Activated CD4-positive, alpha-beta memory T cell treated with anti-CD3 and anti-CD28 coated beads for 36 hours (primary cell): ENCODE results near the gene UBE2U. TPM values are rescaled to one million over a fixed set of nuclear protein-coding genes. Genes with fewer than 3 reads are reported as not detected.

Experiments
- CTCF ChIA-PET: fragments of 350-600 bp; sonication (Branson Sonifier 250); formaldehyde crosslinking; loops from one replicate; lab custom pipeline; 2021; ENCODE audit warnings: antibody characterized with exemption, inconsistent platforms; lab: Charles Lee
- POLR2A ChIA-PET: fragments of 350-600 bp; sonication (Branson Sonifier 250); formaldehyde crosslinking; loops from one replicate; lab custom pipeline; 2021; ENCODE audit warnings: antibody characterized with exemption; lab: Charles Lee
- DNase-seq: peaks from one replicate; pipeline ENCODE4 v3.0.0-alpha.2; 2020
- H3K27ac Mint-ChIP-seq: one replicate; pipeline ENCODE4 v1.8.0; 2021; ENCODE audit warnings: mixed read lengths
- H3K27me3 Mint-ChIP-seq: one replicate; pipeline ENCODE4 v1.8.0; 2021; ENCODE audit warnings: mixed read lengths
- H3K36me3 Mint-ChIP-seq: one replicate; pipeline ENCODE4 v1.8.0; 2021; ENCODE audit warnings: mixed read lengths
- H3K4me1 Mint-ChIP-seq: one replicate; pipeline ENCODE4 v1.8.0; 2021; ENCODE audit warnings: low read depth, mixed read lengths
- H3K4me3 Mint-ChIP-seq: one replicate; pipeline ENCODE4 v1.8.0; 2021; ENCODE audit warnings: mild to moderate bottlenecking, mixed read lengths
- H3K9me3 Mint-ChIP-seq: one replicate; pipeline ENCODE4 v1.8.0; 2021; ENCODE audit warnings: mixed read lengths
- intact Hi-C: fragments of 100-400 bp; cut with micrococcal nuclease; formaldehyde crosslinking; loops from one replicate; pipeline ENCODE4 v1.15.1; 2023
- total RNA-seq, 2 experiments: library from RNA; stranded (reverse); gene quantifications; one replicate each; pipeline ENCODE4 v1.2.3, GENCODE V29; 2021

The UBE2U gene
- not detected for total RNA-seq

- H3K9me3 Mint-ChIP-seq: no peaks in the 10 kb centered on the region
- no peak for DNase-seq
- no peak within 1 kb of the TSS for H3K27ac Mint-ChIP-seq
- ChIA-PET POLR2A (no interaction called here), CTCF (no interaction called here)
- no peaks in the 10 kb centered on the region for H3K36me3 Mint-ChIP-seq
- intact Hi-C loops: no loop called here
- peaks cover 3% of the 10 kb centered on the region for H3K27me3 Mint-ChIP-seq
- peaks cover 1% of the 10 kb centered on the region for H3K4me1 Mint-ChIP-seq
- no peak within 1 kb of the TSS for H3K4me3 Mint-ChIP-seq
Measured at GRCh38 chr1:64203420-64203819, at the start of gene UBE2U. TSS of gene UBE2U (plus strand) at chr1:64203623. CDS start at chr1:64204051, 428 bp downstream.

DNA sequence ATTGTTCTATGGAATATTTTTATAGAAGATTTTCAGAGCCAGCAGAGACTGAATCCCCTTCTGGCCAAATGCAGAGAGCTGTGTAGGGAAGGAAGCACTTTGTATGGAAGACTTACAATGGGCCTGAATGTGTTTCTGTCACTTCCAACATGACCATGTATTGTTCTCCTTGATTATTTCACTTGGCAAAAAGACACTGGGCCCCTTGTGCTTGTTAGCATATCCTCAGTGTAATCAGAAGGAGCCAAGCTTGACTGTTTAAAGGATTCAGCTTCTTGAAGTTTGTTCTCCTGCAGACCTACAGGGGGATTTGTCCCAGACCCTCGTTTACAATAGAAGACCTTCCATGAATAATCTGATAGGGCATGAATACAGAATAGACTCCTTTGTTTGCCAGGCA lies 48.1 kb upstream of the UBE2U start:
- Mint-ChIP-seq H3K4me3 (no peak overlapping the region), H3K9me3 (no peaks in the 10 kb centered on the region), H3K27ac (no peak overlapping the region), H3K27me3 (peaks cover 12% of the 10 kb centered on the region), H3K36me3 (no peaks in the 10 kb centered on the region), H3K4me1 (no peaks in the 10 kb centered on the region)
- intact Hi-C loops: no loop called here
- DNase-seq: no peak
- CTCF ChIA-PET: no interaction called here
- POLR2A ChIA-PET: no interaction called here

- no peak for DNase-seq
- POLR2A ChIA-PET: no interaction called here
- Mint-ChIP-seq H3K4me3 (no peak overlapping the region), H3K27me3 (peaks cover 12% of the 10 kb centered on the region), H3K27ac (no peak overlapping the region), H3K36me3 (no peaks in the 10 kb centered on the region), H3K9me3 (no peaks in the 10 kb centered on the region), H3K4me1 (no peaks in the 10 kb centered on the region)
- CTCF ChIA-PET: interaction anchor here (1.0 to 1.1 kb wide), 2 partner anchors 24 to 28 kb away, joined by 3 read pairs; no protein-coding TSS in a partner anchor
- intact Hi-C loops: no loop called here
Measured at GRCh38 chr1:64161357-64161941, 42.0 kb upstream of the UBE2U start.

DNA sequence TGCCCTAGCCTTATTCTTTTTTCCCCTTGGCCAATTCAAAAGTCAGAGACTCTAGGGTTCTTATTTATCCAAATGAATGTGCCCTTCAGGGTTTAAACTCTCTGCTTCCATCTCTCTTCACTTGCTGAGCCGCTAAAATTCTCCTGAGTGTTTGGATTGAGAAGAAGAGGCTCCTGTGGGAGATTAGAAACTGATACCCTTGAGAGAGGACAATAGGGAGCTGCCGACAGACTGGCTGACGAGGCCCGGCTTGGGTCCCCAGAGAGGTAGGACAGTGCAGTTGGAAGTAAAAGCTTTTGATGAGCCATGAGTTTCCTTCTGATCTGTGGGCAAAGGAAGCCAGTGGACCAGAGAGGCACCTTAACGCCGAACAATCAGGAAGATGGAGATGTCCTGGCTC lies 41.3 kb upstream of the UBE2U start:
- Mint-ChIP-seq H3K4me1 (no peaks in the 10 kb centered on the region), H3K36me3 (no peaks in the 10 kb centered on the region), H3K27me3 (peaks cover 13% of the 10 kb centered on the region), H3K4me3 (no peak overlapping the region), H3K9me3 (no peaks in the 10 kb centered on the region), H3K27ac (no peak overlapping the region)
- DNase-seq: no peak
- intact Hi-C loops: no loop called here
- ChIA-PET POLR2A (no interaction called here), CTCF (interaction anchor here (1.1 kb wide), 1 partner anchor 25 kb away, joined by 3 read pairs; no protein-coding TSS in a partner anchor)

DNA sequence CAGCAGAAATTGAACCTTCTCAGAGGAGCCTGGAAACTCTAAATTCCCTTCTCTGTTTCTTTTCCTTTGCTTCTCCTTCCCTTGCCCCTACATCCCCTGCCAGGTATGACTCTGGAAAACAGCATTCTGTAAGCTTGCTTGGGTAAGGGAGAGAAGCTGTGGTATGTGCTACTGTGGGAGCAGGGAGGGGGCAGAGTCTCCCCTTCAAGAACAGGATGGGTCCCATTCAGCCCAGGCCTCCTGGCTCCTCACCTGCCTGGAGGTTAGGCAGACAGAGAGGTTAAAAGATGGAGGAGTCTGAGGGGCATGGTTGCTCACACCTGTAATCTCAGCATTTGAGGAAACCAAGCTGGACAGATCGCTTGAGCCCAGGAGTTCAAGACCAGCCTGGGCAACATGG lies 40.6 kb upstream of the UBE2U start:
- ChIA-PET POLR2A (no interaction called here), CTCF (interaction anchor here (1.1 kb wide), 1 partner anchor 26 kb away, joined by 3 read pairs; no protein-coding TSS in a partner anchor)
- intact Hi-C loops: no loop called here
- Mint-ChIP-seq H3K4me1 (no peaks in the 10 kb centered on the region), H3K27ac (no peak overlapping the region), H3K4me3 (no peak overlapping the region), H3K9me3 (no peaks in the 10 kb centered on the region), H3K27me3 (peaks cover 13% of the 10 kb centered on the region), H3K36me3 (no peaks in the 10 kb centered on the region)
- DNase-seq: no peak

DNA sequence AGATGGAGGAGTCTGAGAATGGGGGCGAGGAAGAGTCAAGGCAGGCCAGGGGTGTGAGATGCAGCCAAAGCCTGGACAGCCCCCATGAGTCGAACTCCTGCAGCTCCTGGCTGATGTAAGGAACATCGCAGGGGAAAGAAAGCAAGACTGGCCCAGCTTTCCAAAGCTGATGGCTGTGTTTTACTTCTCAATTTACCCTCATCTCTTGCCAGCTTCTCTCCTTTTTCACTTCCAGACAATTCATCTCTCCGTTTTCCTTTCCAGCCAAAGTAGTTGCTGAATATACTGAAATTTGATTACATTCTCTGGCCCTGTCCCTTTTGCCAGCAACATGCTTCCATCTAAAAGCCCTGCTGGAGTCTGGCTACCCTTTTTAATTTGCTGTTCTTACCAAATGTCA lies 40.0 kb upstream of the UBE2U start:
- Mint-ChIP-seq H3K27ac (no peak overlapping the region), H3K9me3 (no peaks in the 10 kb centered on the region), H3K4me1 (no peaks in the 10 kb centered on the region), H3K36me3 (no peaks in the 10 kb centered on the region), H3K27me3 (peaks cover 15% of the 10 kb centered on the region), H3K4me3 (no peak overlapping the region)
- CTCF ChIA-PET: interaction anchor here (0.8 to 1.1 kb wide), 2 partner anchors 13 to 26 kb away, joined by 3 read pairs; no protein-coding TSS in a partner anchor
- POLR2A ChIA-PET: no interaction called here
- no peak for DNase-seq
- intact Hi-C loops: no loop called here

DNA sequence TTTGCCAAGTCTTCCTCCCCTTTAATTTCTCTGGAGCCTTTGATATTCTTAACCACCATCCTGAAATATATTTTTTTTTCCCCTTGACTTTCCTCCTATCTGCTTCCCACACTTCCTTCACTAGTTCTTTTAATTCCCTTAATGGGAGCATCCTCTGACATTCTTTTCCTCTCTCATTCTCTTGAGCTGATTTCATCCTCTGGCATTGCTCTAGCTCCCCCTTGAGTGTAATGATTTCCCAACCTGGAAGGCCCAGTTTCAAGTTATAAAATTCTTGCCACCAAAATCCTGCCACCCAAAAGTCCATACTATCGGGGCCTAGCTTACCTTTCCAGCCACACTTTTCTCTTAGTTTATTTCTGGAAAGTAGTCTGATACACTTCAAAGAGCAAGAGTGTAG lies 39.5 kb upstream of the UBE2U start:
- no peaks in the 10 kb centered on the region for H3K9me3 Mint-ChIP-seq
- CTCF ChIA-PET: interaction anchor here (0.8 kb wide), 1 partner anchor 12 kb away, joined by 3 read pairs; no protein-coding TSS in a partner anchor
- H3K36me3 Mint-ChIP-seq: no peaks in the 10 kb centered on the region
- intact Hi-C loops: no loop called here
- POLR2A ChIA-PET: no interaction called here
- no peaks in the 10 kb centered on the region for H3K4me1 Mint-ChIP-seq
- no peak for DNase-seq
- H3K27me3 Mint-ChIP-seq: peaks cover 16% of the 10 kb centered on the region
- H3K27ac Mint-ChIP-seq: no peak overlapping the region
- no peak overlapping the region for H3K4me3 Mint-ChIP-seq

DNA sequence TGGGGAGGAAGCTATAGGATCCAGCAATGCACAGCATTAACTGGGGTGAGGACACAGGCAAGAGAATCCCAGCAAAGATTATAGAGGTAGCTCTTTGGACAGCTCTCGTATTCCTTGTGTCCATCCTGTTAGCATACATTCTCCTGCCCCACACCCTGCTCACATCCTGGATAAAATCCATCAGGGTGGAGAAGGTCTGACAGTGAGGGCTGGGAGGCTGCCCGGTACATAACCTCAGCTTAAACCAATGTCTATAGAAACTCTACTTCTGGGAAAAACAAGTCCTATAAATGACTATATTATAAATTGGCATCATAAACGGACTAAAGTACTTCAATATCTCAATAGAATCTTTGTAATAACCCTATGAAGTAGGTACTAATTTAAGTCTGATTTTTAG lies 36.8 kb upstream of the UBE2U start:
- intact Hi-C loops: no loop called here
- DNase-seq: no peak
- peaks cover 7% of the 10 kb centered on the region for H3K4me1 Mint-ChIP-seq
- H3K36me3 Mint-ChIP-seq: no peaks in the 10 kb centered on the region
- POLR2A ChIA-PET: no interaction called here
- no peak overlapping the region for H3K27ac Mint-ChIP-seq
- H3K27me3 Mint-ChIP-seq: peaks cover 24% of the 10 kb centered on the region
- H3K4me3 Mint-ChIP-seq: no peak overlapping the region
- no peaks in the 10 kb centered on the region for H3K9me3 Mint-ChIP-seq
- CTCF ChIA-PET: no interaction called here

DNA sequence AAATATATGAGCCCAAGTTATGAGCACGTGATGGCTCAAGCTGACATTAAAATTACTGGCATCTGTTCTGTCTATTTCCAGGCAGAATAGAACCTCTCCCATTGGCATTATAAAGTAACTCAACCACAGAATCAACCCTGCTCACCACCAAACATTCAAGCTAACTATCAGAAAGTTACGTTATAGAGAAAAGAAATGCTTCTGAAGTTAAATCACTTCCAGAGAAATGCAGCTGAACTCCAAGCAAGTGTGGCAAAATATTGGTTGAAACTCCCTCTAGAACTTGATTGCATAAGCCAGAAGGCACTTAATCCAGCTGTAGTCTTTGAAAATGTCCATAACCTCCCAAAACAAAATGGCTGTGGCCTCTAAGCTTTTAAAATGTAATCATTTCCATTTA lies 36.2 kb upstream of the UBE2U start:
- no peak overlapping the region for H3K27ac Mint-ChIP-seq
- POLR2A ChIA-PET: no interaction called here
- H3K4me1 Mint-ChIP-seq: peaks cover 13% of the 10 kb centered on the region
- H3K4me3 Mint-ChIP-seq: no peak overlapping the region
- H3K27me3 Mint-ChIP-seq: peaks cover 24% of the 10 kb centered on the region
- no peaks in the 10 kb centered on the region for H3K36me3 Mint-ChIP-seq
- intact Hi-C loops: no loop called here
- CTCF ChIA-PET: no interaction called here
- no peaks in the 10 kb centered on the region for H3K9me3 Mint-ChIP-seq
- DNase-seq: no peak

- H3K9me3 Mint-ChIP-seq: no peaks in the 10 kb centered on the region
- intact Hi-C loops: no loop called here
- no peak overlapping the region for H3K27ac Mint-ChIP-seq
- H3K27me3 Mint-ChIP-seq: peaks cover 26% of the 10 kb centered on the region
- H3K36me3 Mint-ChIP-seq: no peaks in the 10 kb centered on the region
- ChIA-PET CTCF (no interaction called here), POLR2A (no interaction called here)
- H3K4me1 Mint-ChIP-seq: peaks cover 21% of the 10 kb centered on the region
- no peak overlapping the region for H3K4me3 Mint-ChIP-seq
- no peak for DNase-seq
Measured at GRCh38 chr1:64171246-64171645, 32.2 kb upstream of the UBE2U start.

DNA sequence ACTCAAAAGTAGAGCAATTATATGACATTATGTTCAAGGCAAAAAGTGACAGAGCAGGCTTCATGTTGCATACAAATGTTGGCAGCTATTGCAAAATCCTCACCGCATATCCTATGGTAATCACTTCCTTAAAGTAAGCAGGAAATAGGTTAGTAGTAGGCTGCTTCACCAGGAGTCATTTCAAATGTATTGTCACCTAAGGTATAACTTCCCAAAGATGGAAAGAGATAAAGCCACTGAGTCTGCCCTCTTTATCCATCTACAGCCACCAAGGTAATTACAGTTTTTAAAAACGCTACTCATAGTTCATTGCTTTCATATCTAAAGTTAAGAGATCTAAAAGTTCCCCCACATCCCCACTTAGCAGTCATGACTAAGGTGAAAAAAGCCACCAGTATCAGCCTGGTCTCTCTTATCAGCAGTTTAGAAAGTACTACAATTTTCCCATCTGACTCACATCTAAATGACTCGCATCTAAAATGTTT lies 31.6 kb upstream of the UBE2U start:
- Mint-ChIP-seq H3K9me3 (no peaks in the 10 kb centered on the region), H3K4me3 (no peak overlapping the region), H3K27ac (no peak overlapping the region), H3K4me1 (peaks cover 21% of the 10 kb centered on the region), H3K27me3 (peaks cover 26% of the 10 kb centered on the region), H3K36me3 (no peaks in the 10 kb centered on the region)
- ChIA-PET POLR2A (no interaction called here), CTCF (no interaction called here)
- DNase-seq: no peak
- intact Hi-C loops: loop anchor here (1.0 kb wide), 1 partner anchor 51 kb away; no protein-coding TSS in a partner anchor

- DNase-seq: no peak
- Mint-ChIP-seq H3K4me1 (peaks cover 21% of the 10 kb centered on the region), H3K4me3 (no peak overlapping the region), H3K36me3 (no peaks in the 10 kb centered on the region), H3K27ac (no peak overlapping the region), H3K9me3 (no peaks in the 10 kb centered on the region), H3K27me3 (peaks cover 22% of the 10 kb centered on the region)
- CTCF ChIA-PET: no interaction called here
- intact Hi-C loops: loop anchor here (1.0 kb wide), 1 partner anchor 51 kb away; no protein-coding TSS in a partner anchor
- POLR2A ChIA-PET: no interaction called here
Measured at GRCh38 chr1:64172458-64172983, 30.9 kb upstream of the UBE2U start.
